Astrocyte of the cerebellum (primary cell): ENCODE data around the gene PAPPA.

Experiments
- DNase-seq: peaks from one replicate; pipeline ENCODE4 v3.0.0-alpha.2; 2011; ENCODE audit warnings: low read depth
- H3K4me3 ChIP-seq: 2 replicates; pipeline ENCODE4 v1.5.1; 2011; ENCODE audit warnings: mild to moderate bottlenecking, low read depth, low read length, moderate library complexity
- in situ Hi-C: cut with HindIII; loops from 2 replicates; pipeline ENCODE4 v1.10.0; 2017; ENCODE audit warnings: low sequenced_read_pairs
- TF ChIP-seq, protein P1 (sequence below): IDR thresholded peaks from 2 replicates; pipeline ENCODE4 v1.5.1; 2012; ENCODE audit warnings: low read length, low read depth, moderate library complexity, mild to moderate bottlenecking; ENCODE audit errors: missing control alignments

Gene PAPPA

GRCh38 chr9:116449949-116450348 is 296.4 kb downstream of the PAPPA start:
- DNase-seq, result no peak

DNA sequence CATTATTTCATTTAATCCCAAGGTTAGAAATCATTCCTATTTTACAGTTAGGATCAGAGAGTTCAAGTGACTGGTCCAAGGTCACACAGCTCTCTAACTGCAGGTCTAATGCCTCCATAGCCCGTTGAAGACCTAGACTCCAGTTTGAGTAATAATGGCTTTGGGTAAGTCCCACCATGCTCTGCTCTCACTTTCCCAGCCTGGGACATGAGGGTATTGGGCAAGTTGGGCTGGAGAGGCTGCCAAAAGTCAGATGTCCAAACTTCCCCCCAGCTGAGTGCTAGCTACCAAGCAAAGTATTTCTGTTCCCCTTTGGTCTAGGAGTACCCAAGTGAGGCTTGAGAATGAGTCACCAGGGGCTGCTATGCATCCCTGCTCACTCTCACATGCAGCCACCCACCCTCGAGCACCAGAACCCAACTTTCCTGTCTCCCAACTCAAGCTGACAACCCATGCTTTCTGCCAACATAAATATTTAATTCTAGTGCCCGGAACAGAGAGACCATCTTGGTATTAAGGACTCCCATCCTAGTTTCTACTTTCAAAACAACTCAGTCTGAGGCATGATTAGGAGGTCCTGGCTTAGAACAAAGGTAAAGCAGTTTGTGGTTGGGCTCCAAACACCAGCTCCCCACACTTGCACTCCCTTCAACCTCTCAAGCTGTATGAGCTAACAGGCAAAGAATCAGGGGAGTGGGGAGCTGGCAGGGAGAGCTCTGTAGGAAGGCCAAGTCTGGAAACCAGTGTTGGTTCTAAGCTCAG is 297.0 kb downstream of the PAPPA start:
- in situ Hi-C loops, result no loop called here
- TF ChIP-seq, protein P1, sequence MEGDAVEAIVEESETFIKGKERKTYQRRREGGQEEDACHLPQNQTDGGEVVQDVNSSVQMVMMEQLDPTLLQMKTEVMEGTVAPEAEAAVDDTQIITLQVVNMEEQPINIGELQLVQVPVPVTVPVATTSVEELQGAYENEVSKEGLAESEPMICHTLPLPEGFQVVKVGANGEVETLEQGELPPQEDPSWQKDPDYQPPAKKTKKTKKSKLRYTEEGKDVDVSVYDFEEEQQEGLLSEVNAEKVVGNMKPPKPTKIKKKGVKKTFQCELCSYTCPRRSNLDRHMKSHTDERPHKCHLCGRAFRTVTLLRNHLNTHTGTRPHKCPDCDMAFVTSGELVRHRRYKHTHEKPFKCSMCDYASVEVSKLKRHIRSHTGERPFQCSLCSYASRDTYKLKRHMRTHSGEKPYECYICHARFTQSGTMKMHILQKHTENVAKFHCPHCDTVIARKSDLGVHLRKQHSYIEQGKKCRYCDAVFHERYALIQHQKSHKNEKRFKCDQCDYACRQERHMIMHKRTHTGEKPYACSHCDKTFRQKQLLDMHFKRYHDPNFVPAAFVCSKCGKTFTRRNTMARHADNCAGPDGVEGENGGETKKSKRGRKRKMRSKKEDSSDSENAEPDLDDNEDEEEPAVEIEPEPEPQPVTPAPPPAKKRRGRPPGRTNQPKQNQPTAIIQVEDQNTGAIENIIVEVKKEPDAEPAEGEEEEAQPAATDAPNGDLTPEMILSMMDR, result no peak
- peak; percentile 81 for DNase-seq
- H3K4me3 ChIP-seq, result no peak overlapping the region

More at GRCh38 chr9:116449949-116450348, 296.4 kb downstream of the PAPPA start:
- no peak overlapping the region for H3K4me3 ChIP-seq
- in situ Hi-C loops, result no loop called here
- TF ChIP-seq, protein P1, result no peak

- in situ Hi-C loops, result no loop called here
- TF ChIP-seq, protein P1, result no peak
- DNase-seq, result no peak
- no peak overlapping the region for H3K4me3 ChIP-seq
Measured at GRCh38 chr9:116451500-116452115, 298.0 kb downstream of the PAPPA start.
